NCI-H774 (cell line): Measurements from ENCODE around the gene ARSI.

ENCODE experiments used
- DNase-seq: peaks from one replicate; lab custom pipeline; 2025; lab: John Stamatoyannopoulos, UW

Gene ARSI

GRCh38 chr5:150326707-150327106, 24.0 kb upstream of the ARSI start:
- DNase-seq: no peak

- no peak for DNase-seq
Observed at GRCh38 chr5:150325426-150325825, 22.7 kb upstream of the ARSI start.

GRCh38 chr5:150323819-150324218, 21.1 kb upstream of the ARSI start:
- no peak for DNase-seq

- no peak for DNase-seq
Observed at GRCh38 chr5:150323092-150323491, 20.4 kb upstream of the ARSI start.

- no peak for DNase-seq
Observed at GRCh38 chr5:150322202-150322601, 19.5 kb upstream of the ARSI start.

- no peak for DNase-seq
Observed at GRCh38 chr5:150321784-150322183, 19.1 kb upstream of the ARSI start.

GRCh38 chr5:150321211-150321610, 18.5 kb upstream of the ARSI start:
- DNase-seq: no peak

- no peak for DNase-seq
Observed at GRCh38 chr5:150320044-150320613, 17.4 kb upstream of the ARSI start.

GRCh38 chr5:150319484-150319790, 16.7 kb upstream of the ARSI start:
- DNase-seq: no peak

- DNase-seq: no peak
Observed at GRCh38 chr5:150318613-150319483, 16.1 kb upstream of the ARSI start.

- DNase-seq: no peak
Observed at GRCh38 chr5:150317048-150318003, 14.6 kb upstream of the ARSI start.

- DNase-seq: no peak
Observed at GRCh38 chr5:150316320-150316719, 13.6 kb upstream of the ARSI start.

- no peak for DNase-seq
Observed at GRCh38 chr5:150315245-150315644, 12.5 kb upstream of the ARSI start.

- DNase-seq: no peak
Observed at GRCh38 chr5:150313921-150314716, 11.4 kb upstream of the ARSI start.

- no peak for DNase-seq
Observed at GRCh38 chr5:150313501-150313900, 10.8 kb upstream of the ARSI start.

GRCh38 chr5:150312518-150312917, 9.8 kb upstream of the ARSI start:
- DNase-seq: no peak

GRCh38 chr5:150311015-150311692, 8.4 kb upstream of the ARSI start:
- DNase-seq: no peak

GRCh38 chr5:150310246-150310645, 7.5 kb upstream of the ARSI start:
- no peak for DNase-seq

- DNase-seq: no peak
Observed at GRCh38 chr5:150309886-150310239, 7.2 kb upstream of the ARSI start.

- no peak for DNase-seq
Observed at GRCh38 chr5:150309101-150309885, 6.6 kb upstream of the ARSI start.
